Measurements from ENCODE around the gene ALDH1A3. TPM values are rescaled to one million over a fixed set of nuclear protein-coding genes. Genes with fewer than 3 reads are reported as not detected.

The ALDH1A3 gene
- total RNA-seq, 1 donor from 2014 or later, result not detected

GRCh38 chr15:100932676-100933348 lies 53.2 kb downstream of the ALDH1A3 start:
- intact Hi-C loops (cut with micrococcal nuclease), result no loop called here
- no peak for TF ChIP-seq CTCF (IDR thresholded peaks at IDR 0.05)
- DNase-seq, result no peak
- CTCF ChIA-PET, result no interaction called here
- no peak overlapping the region for H3K4me3 Mint-ChIP-seq
- H3K36me3 Mint-ChIP-seq (ENCODE audit: low read depth), result peaks cover 22% of the 10 kb centered on the region
- no peaks in the 10 kb centered on the region for H3K27me3 Mint-ChIP-seq
- H3K4me1 Mint-ChIP-seq, result peaks cover 69% of the 10 kb centered on the region
- POLR2A ChIA-PET, result no interaction called here
- no peak for ATAC-seq (ENCODE audit: low read depth)
- no peaks in the 10 kb centered on the region for H3K9me3 Mint-ChIP-seq
- peak overlapping the region; percentile 56 for H3K27ac Mint-ChIP-seq

GRCh38 chr15:100934166-100934565 lies 54.5 kb downstream of the ALDH1A3 start:
- Mint-ChIP-seq H3K4me1 (peaks cover 61% of the 10 kb centered on the region), H3K36me3 (ENCODE audit: low read depth) (peaks cover 12% of the 10 kb centered on the region), H3K4me3 (no peak overlapping the region), H3K27me3 (no peaks in the 10 kb centered on the region), H3K27ac (no peak overlapping the region), H3K9me3 (no peaks in the 10 kb centered on the region)
- intact Hi-C loops (cut with micrococcal nuclease), result loop anchor here (1.0 kb wide), 1 partner anchor 14 kb away; no protein-coding TSS in a partner anchor
- ATAC-seq (ENCODE audit: low read depth) (no peak), DNase-seq (no peak)
- no peak for TF ChIP-seq CTCF (IDR thresholded peaks at IDR 0.05)
- ChIA-PET CTCF (interaction anchor here (0.7 to 1.9 kb wide), 2 partner anchors 13 to 73 kb away, joined by 3 to 4 read pairs; no protein-coding TSS in a partner anchor), POLR2A (interaction anchor here (0.6 to 0.8 kb wide), 3 partner anchors 68 to 1580 kb away, joined by 4 to 14 read pairs (median 8); no protein-coding TSS in a partner anchor)

GRCh38 chr15:100934726-100935125 lies 55.1 kb downstream of the ALDH1A3 start:
- no peak for TF ChIP-seq CTCF (IDR thresholded peaks at IDR 0.05)
- CTCF ChIA-PET, result interaction anchor here (0.7 to 2.6 kb wide), 3 partner anchors 13 to 72 kb away, joined by 3 to 11 read pairs (median 4); partner anchors contain the start of gene LRRK1
- ATAC-seq (ENCODE audit: low read depth) (peak; percentile 81), DNase-seq (no peak)
- Mint-ChIP-seq H3K9me3 (no peaks in the 10 kb centered on the region), H3K4me1 (peaks cover 55% of the 10 kb centered on the region), H3K27ac (peak overlapping the region; percentile 75), H3K36me3 (ENCODE audit: low read depth) (peaks cover 9% of the 10 kb centered on the region), H3K4me3 (peak overlapping the region; percentile 19), H3K27me3 (no peaks in the 10 kb centered on the region)
- POLR2A ChIA-PET, result interaction anchor here (0.6 to 1.0 kb wide), 4 partner anchors 8 to 1581 kb away, joined by 3 to 14 read pairs (median 6); no protein-coding TSS in a partner anchor
- intact Hi-C loops (cut with micrococcal nuclease), result loop anchor here (1.0 kb wide), 1 partner anchor 14 kb away; no protein-coding TSS in a partner anchor

- ChIA-PET POLR2A (no interaction called here), CTCF (interaction anchor here (2.6 kb wide), 1 partner anchor 19 kb away, joined by 11 read pairs; the partner anchor contains the start of gene LRRK1)
- DNase-seq (no peak), ATAC-seq (ENCODE audit: low read depth) (no peak)
- Mint-ChIP-seq H3K4me3 (no peak overlapping the region), H3K4me1 (peaks cover 36% of the 10 kb centered on the region), H3K27me3 (no peaks in the 10 kb centered on the region), H3K9me3 (no peaks in the 10 kb centered on the region), H3K27ac (no peak overlapping the region), H3K36me3 (ENCODE audit: low read depth) (peaks cover 5% of the 10 kb centered on the region)
- TF ChIP-seq CTCF (IDR thresholded peaks at IDR 0.05), result no peak
- intact Hi-C loops (cut with micrococcal nuclease), result no loop called here
These were observed 57.5 kb downstream of the ALDH1A3 start for GRCh38 chr15:100937171-100937570.

- no peak for TF ChIP-seq CTCF (IDR thresholded peaks at IDR 0.05)
- no peak for DNase-seq
- H3K27me3 Mint-ChIP-seq, result no peaks in the 10 kb centered on the region
- no peak overlapping the region for H3K4me3 Mint-ChIP-seq
- H3K36me3 Mint-ChIP-seq (ENCODE audit: low read depth), result peaks cover 2% of the 10 kb centered on the region
- POLR2A ChIA-PET, result interaction anchor here (2.3 kb wide), 1 partner anchor 13 kb away, joined by 11 read pairs; no protein-coding TSS in a partner anchor
- no peak overlapping the region for H3K27ac Mint-ChIP-seq
- intact Hi-C loops (cut with micrococcal nuclease), result no loop called here
- CTCF ChIA-PET, result no interaction called here
- no peak for ATAC-seq (ENCODE audit: low read depth)
- H3K4me1 Mint-ChIP-seq, result peaks cover 34% of the 10 kb centered on the region
- H3K9me3 Mint-ChIP-seq, result no peaks in the 10 kb centered on the region
These were observed 60.2 kb downstream of the ALDH1A3 start for GRCh38 chr15:100939791-100940190.
